ENCODE data around the gene ESYT2.

- TF ChIP-seq CTCF (conservative IDR thresholded peaks at IDR 0.05; ENCODE audit: low read depth, low read length) (no peak), POLR2A (IDR thresholded peaks at IDR 0.05; ENCODE audit: low read depth, low read length) (no peak), BHLHE40 (IDR thresholded peaks at IDR 0.05; ENCODE audit: low read depth, low read length) (no peak), SMC3 (IDR thresholded peaks at IDR 0.05; ENCODE audit: low read depth, low read length) (no peak), RFX5 (IDR thresholded peaks at IDR 0.05; ENCODE audit: low read depth, low read length) (no peak)
Measured at GRCh38 chr7:158720112-158720511, 109.2 kb downstream of the ESYT2 start.
